H1 (cell line): ENCODE measurements around the gene GNGT2. TPM values are rescaled to one million over a fixed set of nuclear protein-coding genes. Genes with fewer than 3 reads are reported as not detected.

Experiments
- CTCF ChIA-PET: fragments of 300-600 bp; sonication (Branson Sonifier 250); formaldehyde crosslinking; loops from one replicate; lab custom pipeline; 2021; ENCODE audit not compliant: partially characterized antibody; lab: Charles Lee
- POLR2A ChIA-PET: fragments of 300-600 bp; sonication (Branson Sonifier 250); formaldehyde crosslinking; loops from one replicate; lab custom pipeline; 2021; ENCODE audit warnings: inconsistent platforms; ENCODE audit not compliant: partially characterized antibody; lab: Charles Lee
- DNase-seq, 2 experiments: peaks; one replicate each; pipeline versions ENCODE4 v3.0.0 to v3.0.0-alpha.2; 2010 to 2022; ENCODE audit warnings: low spot score in 2 of 2, low read depth in 1 of 2, mixed read lengths in 1 of 2
- FAIRE-seq: peaks from 2 replicates; lab custom pipeline; 2011; peaks lifted over from hg19 to GRCh38; lab: Jason Lieb, UNC
- H2AFZ ChIP-seq: 2 replicates; pipeline ENCODE4 v1.8.1; 2012; ENCODE audit warnings: low read length, inconsistent platforms
- H2AK5ac ChIP-seq: 2 replicates; pipeline ENCODE4 v1.6.1; 2013; ENCODE audit warnings: low read depth, low read length
- H2BK120ac ChIP-seq: replicated peaks from 2 replicates; pipeline ENCODE3; 2013; ENCODE audit warnings: low read depth, low read length, inconsistent platforms
- H2BK12ac ChIP-seq: 2 replicates; pipeline ENCODE4 v1.6.1; 2013; ENCODE audit warnings: low read depth, low read length
- H2BK15ac ChIP-seq: 2 replicates; pipeline ENCODE4 v1.6.1; 2013; ENCODE audit warnings: low read length
- H2BK20ac ChIP-seq: 2 replicates; pipeline ENCODE4 v1.6.1; 2013; ENCODE audit warnings: low read length
- H2BK5ac ChIP-seq: 2 replicates; pipeline ENCODE4 v1.6.1; 2013; ENCODE audit warnings: low read depth, low read length
- H3K14ac ChIP-seq: 2 replicates; pipeline ENCODE4 v1.6.1; 2013; ENCODE audit warnings: inconsistent platforms; ENCODE audit not compliant: insufficient read length
- H3K18ac ChIP-seq: 2 replicates; pipeline ENCODE4 v1.6.1; 2013; ENCODE audit warnings: low read length; ENCODE audit errors: extremely low read depth
- H3K23ac ChIP-seq: 2 replicates; pipeline ENCODE4 v1.6.1; 2013; ENCODE audit warnings: inconsistent platforms; ENCODE audit not compliant: insufficient read length
- H3K23me2 ChIP-seq: 2 replicates; pipeline ENCODE4 v1.6.1; 2013; ENCODE audit warnings: low read depth, low read length
- H3K27ac ChIP-seq: 2 replicates; pipeline ENCODE4 v1.6.1; 2011; ENCODE audit warnings: low read depth, low read length, inconsistent platforms
- H3K27me3 ChIP-seq, 4 experiments: replicated peaks in 1 of 4; 1 replicate in 1 of 4; 2 replicates in 3 of 4; pipeline versions ENCODE4 v1.6.1 to v1.8.1; 2011 to 2013; ENCODE audit warnings: low read length in 3 of 4, mild to moderate bottlenecking in 3 of 4, inconsistent platforms in 2 of 4, mixed read lengths in 2 of 4, moderate library complexity in 1 of 4; ENCODE audit not compliant: control insufficient read depth in 3 of 4, insufficient read depth in 3 of 4; ENCODE audit errors: extremely low read depth in 1 of 4
- H3K36me3 ChIP-seq, 4 experiments: 2 replicates each; pipeline versions ENCODE4 v1.6.1 to v1.8.1; 2011 to 2013; ENCODE audit warnings: mild to moderate bottlenecking in 4 of 4, low read length in 3 of 4, moderate library complexity in 2 of 4, control low read depth in 1 of 4, inconsistent platforms in 1 of 4; ENCODE audit not compliant: insufficient read depth in 4 of 4, control insufficient read depth in 2 of 4
- H3K4ac ChIP-seq: replicated peaks from 2 replicates; pipeline ENCODE3; 2013; ENCODE audit warnings: low read length, low read depth, mixed read lengths, inconsistent platforms; ENCODE audit not compliant: insufficient read length
- H3K4me1 ChIP-seq, 4 experiments: replicated peaks in 1 of 4; 1 replicate in 1 of 4; 2 replicates in 3 of 4; pipeline versions ENCODE4 v1.6.1 to v1.8.1; 2011 to 2013; ENCODE audit warnings: low read length in 3 of 4, inconsistent platforms in 2 of 4, mixed read lengths in 1 of 4; ENCODE audit not compliant: insufficient read depth in 4 of 4, control insufficient read depth in 3 of 4
- H3K4me2 ChIP-seq, 2 experiments: 2 replicates each; pipeline versions ENCODE4 v1.6.1 to v1.8.1; 2011 to 2013; ENCODE audit warnings: low read depth in 2 of 2, low read length in 2 of 2, control low read depth in 1 of 2, inconsistent platforms in 1 of 2, mild to moderate bottlenecking in 1 of 2; ENCODE audit not compliant: insufficient read depth in 1 of 2
- H3K4me3 ChIP-seq, 4 experiments: fragments of 200-600, 300-600 bp in 1 of 4; sonication (generic), shearing (Covaris generic), sonication (Bioruptor Twin) in 1 of 4; 2 replicates each; pipeline versions ENCODE4 v1.5.1 to v1.8.1; 2011 to 2016; ENCODE audit warnings: low read length in 4 of 4, low read depth in 3 of 4, control low read depth in 2 of 4, inconsistent platforms in 2 of 4, mild to moderate bottlenecking in 2 of 4, mixed read lengths in 1 of 4, moderate library complexity in 1 of 4; ENCODE audit not compliant: insufficient read depth in 2 of 4; ENCODE audit errors: extremely low read depth in 1 of 4
- H3K56ac ChIP-seq: replicated peaks from 2 replicates; pipeline ENCODE3; 2013; ENCODE audit warnings: low read depth, mild to moderate bottlenecking, mixed read lengths, low read length, inconsistent platforms; ENCODE audit not compliant: insufficient read length
- H3K79me1 ChIP-seq: 2 replicates; pipeline ENCODE4 v1.6.1; 2013; ENCODE audit warnings: low read depth, low read length, control low read depth
- H3K79me2 ChIP-seq, 2 experiments: 2 replicates each; pipeline versions ENCODE4 v1.6.1 to v1.8.1; 2012 to 2013; ENCODE audit warnings: low read length in 2 of 2, mild to moderate bottlenecking in 2 of 2, inconsistent platforms in 1 of 2; ENCODE audit not compliant: insufficient read depth in 2 of 2, control insufficient read depth in 1 of 2
- H3K9ac ChIP-seq, 4 experiments: replicated peaks in 1 of 4; 1 replicate in 1 of 4; 2 replicates in 3 of 4; pipeline versions ENCODE4 v1.6.1 to v1.8.1; 2011 to 2013; ENCODE audit warnings: low read depth in 3 of 4, low read length in 3 of 4, control low read depth in 2 of 4, mild to moderate bottlenecking in 2 of 4, moderate library complexity in 2 of 4, inconsistent platforms in 1 of 4; ENCODE audit errors: extremely low read depth in 1 of 4
- H3K9me3 ChIP-seq, 2 experiments: 2 replicates each; pipeline versions ENCODE4 v1.6.1 to v1.8.1; 2012 to 2013; ENCODE audit warnings: mild to moderate bottlenecking in 2 of 2, moderate library complexity in 2 of 2, control low read depth in 1 of 2, inconsistent platforms in 1 of 2, low read depth in 1 of 2, low read length in 1 of 2, mixed read lengths in 1 of 2; ENCODE audit not compliant: insufficient read depth in 2 of 2
- H4K20me1 ChIP-seq, 2 experiments: replicated peaks in 1 of 2; 2 replicates each; pipeline versions ENCODE3 to v1.8.1; 2011 to 2013; ENCODE audit warnings: inconsistent platforms in 2 of 2, low read length in 2 of 2, mild to moderate bottlenecking in 1 of 2; ENCODE audit not compliant: insufficient read depth in 2 of 2, control insufficient read depth in 1 of 2
- H4K5ac ChIP-seq: 2 replicates; pipeline ENCODE4 v1.6.1; 2013; ENCODE audit warnings: low read length, low read depth, mixed read lengths, inconsistent platforms; ENCODE audit not compliant: insufficient read length
- H4K8ac ChIP-seq: 2 replicates; pipeline ENCODE4 v1.8.0; 2013; ENCODE audit warnings: mild to moderate bottlenecking, moderate library complexity, low read length, inconsistent platforms; ENCODE audit not compliant: insufficient read depth; ENCODE audit errors: extremely low read depth
- H4K91ac ChIP-seq: replicated peaks from 2 replicates; pipeline ENCODE3; 2013; ENCODE audit warnings: low read length, mixed read lengths, inconsistent platforms; ENCODE audit not compliant: insufficient read length
- ATF2 ChIP-seq: IDR thresholded peaks from 2 replicates; pipeline ENCODE4 v1.6.1; 2012; ENCODE audit warnings: low read length, inconsistent platforms
- CBX5 ChIP-seq: fragments of 300-800, 300-1000 bp; sonication (generic); IDR thresholded peaks from 2 replicates; pipeline ENCODE4 v1.7.1; 2016; ENCODE audit warnings: antibody characterized with exemption, low read length, low read depth
- E2F6 ChIP-seq: IDR thresholded peaks from 2 replicates; pipeline ENCODE4 v1.6.1; 2012; ENCODE audit warnings: inconsistent platforms
- EP300 ChIP-seq, 2 experiments: IDR thresholded peaks; 1 replicate in 1 of 2; 2 replicates in 1 of 2; pipeline ENCODE4 v1.6.1; 2011 to 2012; ENCODE audit warnings: low read depth in 2 of 2, low read length in 2 of 2, mild to moderate bottlenecking in 2 of 2, borderline replicate concordance in 1 of 2, inconsistent platforms in 1 of 2, moderate library complexity in 1 of 2
- FOSL1 ChIP-seq: IDR thresholded peaks from 2 replicates; pipeline ENCODE4 v1.6.1; 2011; ENCODE audit warnings: mild to moderate bottlenecking, low read depth, low read length, moderate library complexity; ENCODE audit not compliant: insufficient read depth
- RAD21 ChIP-seq, 2 experiments: IDR thresholded peaks in 1 of 2; conservative IDR thresholded peaks in 1 of 2; 2 replicates each; pipeline ENCODE4 v1.6.1; 2011; ENCODE audit warnings: low read depth in 2 of 2, low read length in 2 of 2, improper control_type of control experiment in 1 of 2, inconsistent platforms in 1 of 2, mild to moderate bottlenecking in 1 of 2, moderate library complexity in 1 of 2
- RXRA ChIP-seq: IDR thresholded peaks from 2 replicates; pipeline ENCODE4 v1.6.1; 2011; ENCODE audit warnings: low read depth, mild to moderate bottlenecking, low read length, moderate library complexity; ENCODE audit not compliant: insufficient read depth
- SAP30 ChIP-seq: fragments of 300-600 bp; sonication (generic); IDR thresholded peaks from 2 replicates; pipeline ENCODE4 v1.7.1; 2012; ENCODE audit warnings: low read length, moderate library complexity, mild to moderate bottlenecking, inconsistent platforms; ENCODE audit not compliant: insufficient read depth, insufficient replicate concordance
- SIRT6 ChIP-seq: IDR thresholded peaks from one replicate; pipeline ENCODE4 v1.7.1; 2012; ENCODE audit warnings: low read length, inconsistent platforms
- TCF12 ChIP-seq: IDR thresholded peaks from 2 replicates; pipeline ENCODE4 v1.6.1; 2011; ENCODE audit warnings: low read depth, mild to moderate bottlenecking, low read length
- TEAD4 ChIP-seq: IDR thresholded peaks from 2 replicates; pipeline ENCODE4 v1.6.1; 2012; ENCODE audit warnings: low read depth, low read length, inconsistent platforms, mixed read lengths
- WGBS, 2 experiments: shearing (Covaris generic) in 1 of 2; methylation state at CpG; one replicate each; pipeline versions ENCODE4 v1.1.6 to v1.1.7; 2013 to 2015; ENCODE audit warnings: low lambda C conversion rate in 2 of 2, mixed read lengths in 2 of 2, inconsistent platforms in 1 of 2, low coverage in 1 of 2, missing lambda C conversion rate in 1 of 2; ENCODE audit not compliant: insufficient replicate concordance in 2 of 2, insufficient coverage in 1 of 2, insufficient read length in 1 of 2; ENCODE audit errors: extremely low coverage in 1 of 2, missing lambda C conversion rate in 1 of 2; 5-methylcytosine and 5-hydroxymethylcytosine counted together
- polyA plus RNA-seq, 7 experiments: library from polyadenylated mRNA; depleted of rRNA in 3 of 7; stranded (reverse) in 5 of 7; unstranded in 2 of 7; fragments of >200 nt in 5 of 7; fragments of 200-250 nt in 2 of 7; gene quantifications; 1 replicate in 5 of 7; 2 replicates in 1 of 7; 4 replicates in 1 of 7; pipeline versions ENCODE4 v1.2.1 to v1.2.3, GENCODE V29; 2011 to 2013; ENCODE audit warnings: missing spikeins in 2 of 7, mixed read lengths in 2 of 7
- total RNA-seq: library from RNA; stranded (reverse); fragmentation: NEBNext Ultra II Directional; extraction: Animal tissue kit (Norgen Biotek cat#: 25700); gene quantifications from 2 replicates; pipeline ENCODE4 v1.2.1, GENCODE V29; 2021

GNGT2 gene
- total and polyA plus RNA-seq, 2 of the 8 experiments (the other 6 are each of a cell fraction or from before 2014, with no cell fraction given) = 1.3 to 1.4 TPM

- H4K8ac ChIP-seq = no peak overlapping the region
- no peak for FAIRE-seq
- no peak overlapping the region for H3K14ac ChIP-seq
- H3K56ac ChIP-seq = no peak overlapping the region
- no peak overlapping the region for H3K4me3 ChIP-seq
- no peak overlapping the region for H2BK120ac ChIP-seq
- DNase-seq = no peak
- no peak overlapping the region for H4K5ac ChIP-seq
- POLR2A ChIA-PET = no interaction called here
- H3K36me3 ChIP-seq = no peaks in the 10 kb centered on the region
- H3K27ac ChIP-seq = no peak overlapping the region
- H3K9ac ChIP-seq = no peak overlapping the region
- CTCF ChIA-PET = interaction anchor here (0.5 to 6.4 kb wide), 5 partner anchors 12 to 396 kb away, joined by 3 to 35 read pairs (median 3); no protein-coding TSS in a partner anchor
- no peak overlapping the region for H3K4ac ChIP-seq
- no peaks in the 10 kb centered on the region for H3K4me1 ChIP-seq
- H2AFZ ChIP-seq = no peak overlapping the region
- peaks cover 0 to 3% (median 1%) of the 10 kb centered on the region in 4 experiments; a peak in 1 of 7 replicates for H3K27me3 ChIP-seq
- H4K91ac ChIP-seq = no peak overlapping the region
- peaks cover 0 to 5% of the 10 kb centered on the region in 2 experiments; a peak in 2 of 4 replicates for H3K9me3 ChIP-seq
- WGBS, 2 experiments = 74% methylated on average over 9 of the region's 9 CpGs; no CpG with 5 or more reads in 1 of the 2 experiments
- no peak overlapping the region for H2BK15ac ChIP-seq
- no peaks in the 10 kb centered on the region for H3K79me1 ChIP-seq
- H2BK12ac ChIP-seq = no peak overlapping the region
- no peak overlapping the region for H3K4me2 ChIP-seq
- no peaks in the 10 kb centered on the region for H4K20me1 ChIP-seq
- no peak overlapping the region for H2BK5ac ChIP-seq
- no peak overlapping the region for H3K23ac ChIP-seq
- no peaks in the 10 kb centered on the region for H3K79me2 ChIP-seq
- no peak overlapping the region for H2AK5ac ChIP-seq
- H2BK20ac ChIP-seq = no peak overlapping the region
- no peaks in the 10 kb centered on the region for H3K23me2 ChIP-seq
- H3K18ac ChIP-seq = no peak overlapping the region
- TF ChIP-seq TCF12 = no peak
- TF ChIP-seq E2F6 = no peak
- no peak for TF ChIP-seq FOSL1
- no peak for TF ChIP-seq EP300 (IDR thresholded peaks at IDR 0.05; ENCODE audit: borderline replicate concordance in 1 of 2, low read depth in 2 of 2, low read length in 2 of 2)
- TF ChIP-seq ATF2 = no peak
- no peak for TF ChIP-seq SAP30
- TF ChIP-seq TEAD4 = no peak
- no peak for TF ChIP-seq RXRA
- no peak for TF ChIP-seq RAD21 (IDR thresholded peaks at IDR 0.05 in 1 of 2, conservative IDR thresholded peaks at IDR 0.05 in 1 of 2; ENCODE audit: low read depth in 2 of 2, low read length in 2 of 2)
- TF ChIP-seq SIRT6 = no peak
- TF ChIP-seq CBX5 = no peak
Measured at GRCh38 chr17:49168706-49169105, 41.7 kb downstream of the GNGT2 start.
